Measurements from ENCODE around the gene STARD7. TPM values are rescaled to one million over a fixed set of nuclear protein-coding genes. Genes with fewer than 3 reads are reported as not detected.

The STARD7 gene
- total and polyA plus RNA-seq, 10 of the 15 experiments (the other 5 are each of a cell fraction or from before 2014, with no cell fraction given): 85.4 to 237 (median 153) TPM

- TF ChIP-seq CEBPZ (IDR thresholded peaks at IDR 0.05; ENCODE audit: low read depth, low read length) (no peak), TAF1 (IDR thresholded peaks at IDR 0.05; ENCODE audit: borderline replicate concordance, low read depth, low read length) (peak; percentile 41; the same call in 1 of the 2 replicates), NFYA (IDR thresholded peaks at IDR 0.05; ENCODE audit: borderline replicate concordance, low read depth, low read length) (no peak), SMARCA5 (IDR thresholded peaks at IDR 0.05) (no peak), KDM1A (IDR thresholded peaks at IDR 0.05; ENCODE audit: borderline replicate concordance) (no peak), CEBPB (IDR thresholded peaks at IDR 0.05; ENCODE audit: borderline replicate concordance in 1 of 2, low read depth in 2 of 2, low read length in 2 of 2) (no peak), ETV6 (conservative IDR thresholded peaks at IDR 0.05 in 1 of 2, IDR thresholded peaks at IDR 0.05 in 1 of 2; ENCODE audit: borderline replicate concordance in 1 of 2, low read depth in 1 of 2) (no peak; a peak in 1 of 4 replicates), CBX3 (IDR thresholded peaks at IDR 0.05; ENCODE audit: borderline replicate concordance, low read depth) (no peak), NFXL1 (IDR thresholded peaks at IDR 0.05; ENCODE audit: borderline replicate concordance) (no peak), PAX5 (IDR thresholded peaks at IDR 0.05; ENCODE audit: borderline replicate concordance, low read depth, low read length) (peak; percentile 90), HDAC6 (IDR thresholded peaks at IDR 0.05; ENCODE audit: unreplicated experiment) (no peak), DPF2 (IDR thresholded peaks at IDR 0.05) (peak; percentile 98), CREM (IDR thresholded peaks at IDR 0.05; ENCODE audit: low read depth) (peak; percentile 90), ZNF207 (IDR thresholded peaks at IDR 0.05; ENCODE audit: borderline replicate concordance) (peak; percentile 85; the same call in 1 of the 2 replicates), PRDM15 (CRISPR knock-in tag; IDR thresholded peaks at IDR 0.05) (no peak), TARDBP (IDR thresholded peaks at IDR 0.05; ENCODE audit: borderline replicate concordance) (no peak), RAD51 (IDR thresholded peaks at IDR 0.05) (no peak), IRF4 (IDR thresholded peaks at IDR 0.05; ENCODE audit: low read depth, low read length) (peak; percentile 76), E2F4 (IDR thresholded peaks at IDR 0.05; ENCODE audit: low read depth, low read length) (no peak), STAT3 (IDR thresholded peaks at IDR 0.05; ENCODE audit: low read depth, low read length) (0 out of 2 replicates have a peak, but pooled peaks have one; percentile 75), SMC3 (IDR thresholded peaks at IDR 0.05; ENCODE audit: borderline replicate concordance, low read length) (peak; percentile 1; the same call in 1 of the 2 replicates), GABPA (IDR thresholded peaks at IDR 0.05; ENCODE audit: low read depth) (no peak), HDGF (IDR thresholded peaks at IDR 0.05) (peak; percentile 81; the same call in 1 of the 2 replicates)
Observed at GRCh38 chr2:96146153-96146880, 62.3 kb downstream of the STARD7 start (continued).

Data from GM12878 (cell line).